Cortex of kidney (tissue), 1 donor: ENCODE data around the gene HSF2BP.
"Not testable (repeated sequence)": the region's sequence is repeated elsewhere in the genome, so short reads cannot be mapped to it uniquely, and the experiment has no call there.

ENCODE experiments used
- DNase-seq: peaks from one replicate; lab custom pipeline; 2025; lab: John Stamatoyannopoulos, UW

Gene HSF2BP

DNA sequence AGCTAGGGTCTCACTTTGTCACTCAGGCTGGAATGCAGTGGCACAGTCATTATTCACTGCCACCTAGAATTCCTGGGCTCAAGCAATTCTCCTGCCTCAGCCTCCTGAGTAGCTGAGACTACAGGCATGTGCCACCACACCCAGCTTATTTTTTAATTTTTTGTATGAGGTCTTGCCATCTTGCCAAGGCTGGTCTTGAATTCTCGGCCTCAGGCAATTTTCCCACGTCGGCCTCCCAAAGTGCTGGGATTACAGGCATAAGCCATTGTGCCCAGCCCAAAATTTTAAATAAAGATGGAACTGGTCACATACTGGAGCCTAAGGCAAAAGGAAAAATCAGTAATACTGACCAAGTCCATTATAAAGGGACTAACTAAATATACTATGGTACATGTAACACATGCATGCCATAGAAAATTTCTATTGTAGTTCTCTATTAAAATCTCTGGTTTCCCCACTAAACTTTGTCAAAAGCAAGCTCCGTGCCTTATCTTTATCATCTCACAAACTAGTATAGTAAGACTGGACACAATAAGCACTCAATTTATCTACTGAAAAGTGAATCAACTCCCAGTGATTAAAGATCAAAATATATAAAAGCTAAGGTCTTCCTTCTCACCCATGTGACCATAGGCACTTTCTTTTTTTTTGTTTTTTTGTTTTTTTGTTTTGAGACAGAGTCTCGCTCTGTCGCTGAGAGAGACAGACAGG is 61.6 kb downstream of the HSF2BP start:
- no peak for DNase-seq

DNA sequence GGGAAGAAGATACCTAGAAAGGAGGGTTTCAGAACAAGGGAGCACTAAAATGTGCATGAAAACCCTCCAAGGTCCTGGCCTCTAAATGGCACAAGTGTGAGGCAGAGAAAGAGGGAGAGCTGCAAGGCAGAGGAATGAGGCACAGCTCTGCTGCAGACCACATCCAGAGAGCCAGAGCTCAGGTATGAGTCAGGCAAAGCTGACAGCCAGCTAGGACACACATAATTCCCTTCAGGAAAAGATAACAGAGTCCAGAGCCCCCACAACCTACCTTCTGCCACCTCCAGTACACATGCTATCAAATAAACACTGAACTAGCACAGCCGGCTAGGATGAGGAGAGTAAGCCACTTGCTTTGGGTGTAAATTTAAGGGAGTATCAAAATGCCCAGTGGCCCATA is 62.2 kb downstream of the HSF2BP start:
- DNase-seq = no peak

DNA sequence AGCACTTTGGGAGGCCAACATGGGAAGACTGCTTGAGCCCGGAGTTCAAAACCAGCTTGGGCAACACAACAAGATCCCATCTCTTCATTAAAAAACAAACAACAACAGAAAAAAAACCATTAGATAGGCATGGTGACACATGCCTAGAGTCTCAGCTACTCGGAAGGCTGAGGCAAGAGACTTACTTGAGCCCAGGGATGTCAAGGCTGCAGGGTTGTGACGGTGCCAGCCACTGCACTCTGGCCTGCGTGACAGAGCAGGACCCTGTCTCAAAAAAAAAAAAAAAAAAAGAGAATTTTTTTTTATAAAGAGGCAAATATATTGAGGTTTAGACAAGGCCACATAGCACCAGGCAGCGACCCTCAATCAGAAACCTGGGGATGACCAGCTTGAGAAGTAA is 62.7 kb downstream of the HSF2BP start:
- DNase-seq = no peak

DNA sequence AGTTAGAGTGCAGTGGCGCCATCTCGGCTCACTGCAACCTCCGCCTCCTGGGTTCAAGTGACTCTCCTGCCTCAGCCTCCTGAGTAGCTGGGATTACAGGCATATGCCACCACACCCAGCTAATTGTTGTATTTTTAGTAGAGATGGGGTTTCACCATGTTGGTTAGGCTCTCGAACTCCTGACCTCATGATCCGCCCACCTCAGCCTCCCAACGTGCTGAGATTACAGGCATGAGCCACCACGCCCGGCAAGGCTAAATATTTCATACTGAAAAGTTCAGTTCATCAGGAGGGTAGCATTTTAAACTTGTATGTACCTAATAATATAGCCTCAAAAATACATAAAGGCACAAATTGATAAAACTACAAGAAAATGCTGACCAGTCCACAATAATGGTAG is 63.5 kb downstream of the HSF2BP start:
- not testable (repeated sequence) for DNase-seq

DNA sequence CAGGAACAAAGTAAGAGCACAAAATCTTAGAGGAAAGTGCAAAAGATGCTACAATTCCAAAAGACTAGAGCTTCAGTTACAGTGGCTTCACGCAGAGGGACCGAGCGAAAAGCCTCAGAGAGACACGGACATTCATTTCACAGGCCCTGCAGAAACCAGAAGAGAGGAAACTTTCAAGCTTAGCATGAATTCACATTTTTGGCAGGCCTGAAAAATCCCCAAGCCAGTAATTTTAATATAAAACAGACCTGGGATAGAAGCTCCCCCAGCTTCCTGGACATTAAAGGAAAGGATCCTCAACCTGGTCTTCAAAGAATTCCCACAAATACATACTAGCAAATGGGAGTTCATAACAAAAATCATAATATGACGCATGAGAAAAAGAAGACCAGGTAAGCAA is 66.2 kb downstream of the HSF2BP start:
- DNase-seq = no peak

DNA sequence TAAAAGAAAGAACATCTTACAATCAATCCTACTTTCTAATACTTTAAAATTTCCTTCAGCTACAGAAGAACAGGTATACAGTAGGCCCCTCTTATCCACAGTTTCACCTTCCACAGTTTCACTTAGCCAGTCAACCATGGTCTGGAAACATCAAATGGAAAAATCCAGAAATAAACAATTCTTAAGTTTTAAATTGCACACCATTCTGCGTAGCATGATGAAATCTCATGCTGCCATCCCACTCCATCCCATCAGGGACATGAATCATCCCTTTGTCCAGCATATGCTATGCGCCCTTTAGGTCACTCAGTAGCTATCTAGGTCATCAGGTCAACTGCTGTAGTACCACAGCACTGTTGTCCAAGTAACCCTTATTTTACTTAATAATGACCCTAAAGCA is 67.7 kb downstream of the HSF2BP start:
- no peak for DNase-seq

DNA sequence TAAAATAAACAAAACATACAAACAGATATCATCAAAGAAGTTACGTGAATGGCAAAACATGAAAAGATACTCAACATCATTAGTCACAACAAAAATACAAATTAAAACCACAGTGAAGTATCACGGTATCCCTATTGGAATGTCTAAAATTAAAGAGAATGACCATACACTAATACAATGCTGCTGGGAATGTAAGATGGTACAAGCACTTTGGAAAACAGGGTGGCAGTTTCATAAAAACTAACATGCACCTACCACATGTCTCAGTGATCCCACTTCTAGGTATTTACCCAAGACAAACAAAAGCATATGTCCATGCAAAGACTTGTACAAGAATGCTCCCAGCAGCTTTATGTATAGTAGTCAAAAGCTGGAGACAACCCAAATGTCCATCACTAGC is 69.1 kb downstream of the HSF2BP start:
- DNase-seq = no peak

DNA sequence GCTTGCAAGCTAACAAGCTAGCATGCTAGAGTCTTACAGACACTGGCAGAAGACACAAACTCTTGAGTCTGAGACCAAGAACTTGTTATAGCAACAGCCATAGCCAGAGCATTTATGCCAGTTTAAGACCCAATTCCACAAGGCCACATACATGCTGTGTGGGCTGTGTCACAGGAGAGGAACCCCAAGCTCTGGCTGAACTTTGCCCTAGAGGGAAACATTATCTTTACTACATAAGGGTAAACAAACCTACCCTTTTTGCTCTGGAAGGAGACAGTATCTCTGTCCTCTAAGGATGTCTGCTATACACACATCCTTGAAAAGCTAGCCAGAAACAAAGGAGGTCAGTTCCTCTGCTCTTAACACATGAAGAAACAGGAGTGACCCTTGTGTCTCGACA is 70.3 kb downstream of the HSF2BP start:
- no peak for DNase-seq

DNA sequence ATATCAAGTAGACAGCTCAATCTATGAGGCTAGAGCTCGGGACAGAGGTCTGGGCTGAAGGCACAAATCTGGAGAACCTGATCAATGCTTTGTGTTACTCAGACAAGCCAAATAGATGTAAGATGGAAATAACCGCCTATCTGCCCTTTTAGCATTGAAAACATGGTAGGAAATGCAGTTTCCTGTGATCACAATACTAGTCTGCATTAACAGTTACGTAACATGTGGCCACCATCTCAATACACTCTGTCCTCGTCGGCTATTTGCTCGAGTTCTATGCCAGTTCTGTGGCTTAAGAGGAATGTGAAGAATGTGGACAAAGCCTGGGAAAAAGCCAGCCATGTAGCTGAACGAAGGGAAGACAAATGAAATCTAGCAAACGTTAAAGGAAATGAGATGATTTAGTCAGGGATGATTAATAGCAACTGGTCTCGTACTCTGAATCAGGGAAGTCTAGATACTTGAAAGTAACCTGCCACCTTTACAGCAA is 73.3 kb downstream of the HSF2BP start:
- DNase-seq = no peak

DNA sequence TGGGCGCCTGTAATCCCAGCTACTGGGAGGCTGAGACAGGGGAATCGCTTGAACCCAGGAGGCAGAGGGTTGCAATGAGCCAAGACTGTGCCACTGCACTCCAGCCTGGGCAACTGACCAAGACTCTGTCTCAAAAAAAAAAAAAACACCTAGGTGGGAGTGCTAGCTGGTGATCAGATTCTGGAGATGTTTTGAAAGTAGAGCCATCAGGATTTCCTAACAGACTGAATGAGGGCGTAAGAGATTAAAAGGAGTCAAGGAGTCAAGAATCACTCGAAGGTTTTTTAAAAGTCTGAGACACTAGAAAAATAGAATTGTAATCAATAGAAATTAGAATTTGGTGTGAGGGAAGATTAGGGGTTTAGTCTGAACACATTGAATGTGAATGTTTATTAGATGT is 73.8 kb downstream of the HSF2BP start:
- DNase-seq = no peak

DNA sequence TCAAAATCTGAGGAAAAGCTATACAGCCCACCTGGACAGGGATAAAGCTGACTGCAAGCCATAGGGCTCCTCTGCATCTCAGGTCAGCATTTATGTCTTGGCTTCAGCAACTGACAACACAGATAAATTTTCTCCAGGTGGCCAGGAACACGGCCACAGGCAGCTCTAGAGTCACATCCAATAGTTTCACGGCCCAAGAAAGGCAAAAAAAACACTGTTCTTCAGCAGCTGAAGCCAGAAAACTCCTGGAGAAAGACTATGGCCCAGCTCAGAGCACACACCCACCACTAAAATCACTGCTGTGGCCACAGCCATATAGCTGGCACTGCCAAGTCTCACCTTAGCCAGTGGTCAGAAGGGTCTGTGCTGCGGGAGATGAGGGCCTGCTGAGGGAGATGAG is 77.8 kb downstream of the HSF2BP start:
- no peak for DNase-seq

DNA sequence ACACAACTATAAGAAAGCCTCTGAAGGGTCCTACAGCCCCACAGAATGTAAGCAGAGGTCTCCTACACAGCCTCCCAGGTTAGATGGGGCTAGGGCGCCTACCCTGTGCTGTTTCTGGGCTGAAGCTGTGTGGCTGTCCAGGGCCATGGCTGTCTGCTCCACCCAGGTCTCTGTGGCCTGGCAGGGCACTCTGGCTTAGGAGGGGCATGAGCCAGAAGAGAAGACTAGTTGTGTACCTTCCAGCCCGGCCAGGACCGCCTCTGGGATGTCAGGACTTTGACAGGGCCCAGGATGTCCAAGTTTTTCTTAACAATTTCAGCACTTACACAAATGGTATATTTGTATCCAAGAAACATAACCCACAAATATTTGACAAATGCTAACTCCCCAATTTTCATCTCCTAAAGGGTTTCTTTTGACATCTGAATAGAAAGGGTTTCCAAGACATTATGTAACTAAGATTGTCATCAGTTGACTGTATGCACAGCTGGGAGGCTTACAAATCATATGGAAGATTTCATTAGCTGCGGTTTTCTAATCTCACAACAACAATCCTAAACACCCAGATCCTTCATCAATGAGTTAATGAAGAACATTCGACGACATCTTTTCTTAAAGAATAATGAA is 80.5 kb downstream of the HSF2BP start:
- no peak for DNase-seq

DNA sequence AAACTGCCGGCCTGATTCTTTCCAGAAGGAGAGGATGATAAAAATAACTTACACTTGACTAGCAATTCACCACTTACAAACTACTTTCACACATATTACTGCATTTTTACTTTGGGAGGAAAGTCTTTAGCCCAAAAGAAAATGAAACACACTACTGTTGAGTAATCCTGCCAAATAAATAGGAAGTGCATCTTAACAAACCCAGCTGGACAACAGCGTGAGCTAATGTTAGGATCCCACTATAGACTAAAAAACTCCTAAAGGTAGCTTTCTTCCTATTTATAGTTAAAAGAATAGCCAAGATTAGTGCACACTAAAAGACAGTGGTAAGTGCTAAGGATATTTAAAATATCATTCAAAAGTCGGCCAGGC is 83.8 kb downstream of the HSF2BP start:
- no peak for DNase-seq

DNA sequence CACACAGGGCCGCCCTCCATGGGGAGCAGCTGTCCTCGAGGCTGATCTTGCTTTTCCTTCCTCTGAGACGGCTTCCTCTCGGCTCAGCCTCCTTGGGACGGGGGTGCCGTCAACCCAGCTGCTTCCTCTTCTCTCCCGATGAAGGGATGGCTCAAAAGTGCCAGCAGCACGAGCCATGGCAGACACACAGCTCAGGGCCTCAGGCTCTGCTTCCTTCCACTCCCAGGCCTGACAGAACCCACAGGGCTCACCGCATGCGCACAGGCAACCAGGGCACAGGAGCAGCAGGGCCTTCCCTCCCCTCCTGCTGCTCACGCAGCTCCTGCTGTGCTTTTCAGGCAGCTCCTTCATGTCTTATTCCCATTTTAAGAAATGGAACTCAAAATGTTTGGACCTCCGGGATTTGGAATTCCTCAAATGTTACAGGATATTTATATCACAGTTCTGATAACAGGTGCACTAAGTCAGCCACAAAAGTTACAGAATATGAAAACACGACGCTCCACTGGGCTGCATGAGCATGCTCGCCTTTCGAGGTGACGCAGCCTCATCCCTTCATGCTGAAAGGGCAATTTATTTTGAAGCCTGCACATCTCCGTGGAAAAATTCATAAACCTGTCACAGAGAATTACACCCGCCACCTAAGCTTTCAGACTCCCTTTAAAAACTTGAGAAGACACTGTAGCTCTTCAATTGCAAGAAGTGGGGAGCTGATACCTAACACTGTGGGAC is 84.4 kb downstream of the HSF2BP start:
- DNase-seq = no peak

DNA sequence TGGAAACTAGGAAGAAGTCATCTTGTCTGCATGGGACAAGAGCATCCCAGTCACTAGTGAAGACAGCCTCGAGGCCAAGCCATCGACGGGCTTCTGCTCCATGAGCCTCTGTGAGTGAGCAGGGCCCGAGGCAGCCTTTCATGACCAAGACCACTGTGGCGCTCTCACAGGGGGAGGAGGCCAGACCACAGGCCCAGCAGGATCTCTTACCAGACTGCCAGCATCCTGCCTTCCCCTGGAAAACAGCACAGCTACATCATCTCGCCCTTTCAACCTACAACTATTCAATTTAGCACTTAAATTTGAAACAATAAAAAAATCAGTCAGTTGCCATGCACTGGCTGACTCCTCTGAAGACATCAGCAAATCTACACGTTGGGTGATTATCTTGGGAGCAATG is 85.4 kb downstream of the HSF2BP start:
- DNase-seq = no peak

DNA sequence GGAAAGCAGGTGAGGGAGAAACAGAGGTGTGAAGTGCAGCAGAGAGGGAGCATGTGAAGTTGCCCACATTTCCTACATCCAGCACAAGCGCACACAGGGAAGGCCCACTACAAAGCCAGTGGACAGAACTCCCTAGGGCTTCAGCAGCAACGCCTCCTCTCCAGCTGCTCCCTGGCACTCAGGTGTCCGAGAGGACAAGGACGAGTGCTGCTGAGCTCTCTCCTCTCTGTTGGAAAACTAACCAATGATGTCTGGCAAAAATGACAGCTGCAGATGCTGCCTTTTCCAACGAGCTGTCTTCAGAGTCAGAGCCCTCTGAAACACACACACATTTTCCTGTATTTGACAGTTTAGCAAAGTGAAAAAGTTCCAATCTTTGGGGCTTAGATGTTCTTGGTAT is 86.8 kb downstream of the HSF2BP start:
- no peak for DNase-seq

DNA sequence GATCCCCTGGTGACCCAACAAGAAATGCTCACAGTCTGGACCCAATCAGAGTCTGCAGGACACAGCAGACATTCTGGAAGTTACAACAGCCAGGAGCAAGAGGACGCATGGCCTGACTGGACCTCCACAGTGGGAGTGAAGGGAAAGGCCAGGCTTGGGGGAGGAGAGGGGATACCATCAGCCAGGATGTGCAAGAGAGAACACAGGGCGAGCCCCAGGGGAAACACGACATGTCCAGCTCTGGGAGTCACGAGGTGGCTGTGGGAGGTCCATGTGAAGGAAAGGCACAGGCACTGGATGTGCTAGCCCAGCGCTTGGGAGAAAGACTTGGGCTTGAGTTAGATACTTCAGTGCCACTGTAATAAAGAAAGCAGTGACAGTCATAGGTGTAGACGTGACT is 87.3 kb downstream of the HSF2BP start:
- DNase-seq = no peak

DNA sequence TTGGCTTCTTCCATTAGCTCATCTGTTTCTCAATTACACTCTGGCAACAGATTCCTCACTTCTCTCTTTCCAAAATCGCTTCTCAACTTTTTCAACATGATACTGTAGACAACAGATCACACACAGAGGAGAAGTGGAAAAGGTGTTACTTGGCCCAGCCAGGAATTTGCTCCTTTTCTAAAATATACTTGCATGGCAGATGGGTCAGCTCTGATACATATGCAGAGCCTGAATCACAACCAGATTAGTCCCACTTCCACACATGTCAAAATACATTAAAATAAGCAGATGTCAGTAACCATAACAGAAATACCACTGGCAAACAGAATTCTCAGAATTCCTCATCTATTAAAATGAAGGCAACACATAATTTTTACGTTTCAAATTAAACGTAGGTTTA is 89.1 kb downstream of the HSF2BP start:
- DNase-seq = not testable (repeated sequence)

DNA sequence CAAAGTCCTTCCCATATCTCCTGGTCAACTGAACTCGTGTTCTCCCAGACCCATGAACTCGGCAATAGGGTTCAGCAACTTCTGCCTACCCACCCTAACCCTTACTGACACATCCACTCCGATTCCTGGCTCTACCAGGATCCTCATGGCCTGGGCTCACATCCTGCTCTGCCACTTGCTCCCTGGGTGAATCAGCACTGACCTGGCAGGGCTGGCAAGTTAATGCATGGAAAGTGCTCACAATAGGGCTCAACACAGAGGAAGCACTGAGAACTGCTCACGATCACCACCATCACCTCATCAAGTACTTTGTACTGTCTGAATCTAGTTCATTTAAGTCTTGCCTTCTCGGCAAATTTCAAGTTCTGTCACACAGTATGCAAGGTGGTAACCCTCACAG is 96.8 kb downstream of the HSF2BP start:
- DNase-seq = not testable (repeated sequence)

DNA sequence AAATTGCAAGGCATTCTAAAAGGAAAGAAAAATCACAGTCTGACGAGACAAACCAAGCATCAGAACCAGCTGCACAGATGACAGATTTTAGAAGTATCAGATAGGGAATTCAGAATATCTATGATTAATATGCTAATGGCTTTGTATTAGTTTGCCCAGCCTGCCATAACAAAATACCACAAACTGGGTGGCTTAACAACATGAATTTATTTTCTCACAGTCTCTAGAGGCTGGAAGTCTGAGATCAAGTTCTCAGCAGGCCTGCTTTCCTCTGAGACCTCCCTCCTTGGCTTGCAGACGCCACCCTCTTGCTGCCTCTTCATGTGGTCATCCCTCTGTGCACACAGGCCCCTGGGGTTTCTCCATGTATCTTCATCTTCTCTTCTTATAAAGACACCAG is 118.7 kb downstream of the HSF2BP start:
- not testable (repeated sequence) for DNase-seq

DNA sequence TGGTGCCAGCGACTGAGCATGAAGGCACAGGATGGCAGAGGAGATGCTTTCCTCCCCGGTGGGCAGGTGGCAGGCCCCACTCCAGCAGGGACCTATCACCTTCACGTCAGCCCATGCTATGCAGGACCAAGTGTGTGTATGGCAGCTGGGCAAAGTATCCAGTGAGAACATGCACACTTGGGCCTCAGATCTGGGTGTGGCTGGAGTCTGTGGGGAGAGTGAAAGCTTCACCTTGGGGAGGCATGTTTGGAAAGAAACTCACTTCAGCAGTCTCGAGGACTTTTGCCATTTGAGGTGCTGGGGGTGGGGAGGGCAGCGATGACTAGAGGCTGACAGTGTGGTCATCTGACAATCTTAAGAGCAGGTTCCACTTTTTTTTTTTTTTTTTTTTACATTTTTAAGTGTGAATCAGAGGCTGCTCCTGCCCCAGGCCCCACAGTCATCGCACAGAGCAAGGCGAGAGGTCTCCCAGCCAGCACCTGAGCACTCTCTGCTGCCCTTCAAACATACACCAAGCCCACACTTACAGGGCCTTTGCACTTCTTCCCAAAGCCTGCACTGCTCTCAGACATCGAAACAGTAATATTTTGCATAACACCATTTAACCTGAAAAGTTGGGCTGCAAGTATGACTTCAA is 136.7 kb downstream of the HSF2BP start:
- DNase-seq = not testable (repeated sequence)

DNA sequence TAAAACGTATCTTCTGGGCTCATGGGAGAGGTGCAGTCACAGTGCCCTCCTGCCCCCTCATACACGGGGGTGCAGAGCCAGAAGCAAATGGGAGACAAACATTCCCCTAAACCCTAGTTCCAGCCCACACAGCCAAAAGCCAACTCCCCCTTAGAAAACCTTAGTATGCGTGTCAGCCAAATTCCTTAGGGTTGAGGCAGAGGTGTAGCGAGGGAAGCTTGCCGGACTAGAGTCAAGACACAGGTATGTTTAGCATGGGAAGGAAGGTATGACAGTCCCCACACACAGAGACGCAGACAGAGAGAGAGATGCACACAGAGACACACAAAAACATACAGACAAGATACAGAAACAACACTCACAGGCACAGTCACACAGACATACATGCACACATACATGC is 141.6 kb downstream of the HSF2BP start:
- not testable (repeated sequence) for DNase-seq
